ENCODE measurements around the gene CD33.

CD33 gene

DNA sequence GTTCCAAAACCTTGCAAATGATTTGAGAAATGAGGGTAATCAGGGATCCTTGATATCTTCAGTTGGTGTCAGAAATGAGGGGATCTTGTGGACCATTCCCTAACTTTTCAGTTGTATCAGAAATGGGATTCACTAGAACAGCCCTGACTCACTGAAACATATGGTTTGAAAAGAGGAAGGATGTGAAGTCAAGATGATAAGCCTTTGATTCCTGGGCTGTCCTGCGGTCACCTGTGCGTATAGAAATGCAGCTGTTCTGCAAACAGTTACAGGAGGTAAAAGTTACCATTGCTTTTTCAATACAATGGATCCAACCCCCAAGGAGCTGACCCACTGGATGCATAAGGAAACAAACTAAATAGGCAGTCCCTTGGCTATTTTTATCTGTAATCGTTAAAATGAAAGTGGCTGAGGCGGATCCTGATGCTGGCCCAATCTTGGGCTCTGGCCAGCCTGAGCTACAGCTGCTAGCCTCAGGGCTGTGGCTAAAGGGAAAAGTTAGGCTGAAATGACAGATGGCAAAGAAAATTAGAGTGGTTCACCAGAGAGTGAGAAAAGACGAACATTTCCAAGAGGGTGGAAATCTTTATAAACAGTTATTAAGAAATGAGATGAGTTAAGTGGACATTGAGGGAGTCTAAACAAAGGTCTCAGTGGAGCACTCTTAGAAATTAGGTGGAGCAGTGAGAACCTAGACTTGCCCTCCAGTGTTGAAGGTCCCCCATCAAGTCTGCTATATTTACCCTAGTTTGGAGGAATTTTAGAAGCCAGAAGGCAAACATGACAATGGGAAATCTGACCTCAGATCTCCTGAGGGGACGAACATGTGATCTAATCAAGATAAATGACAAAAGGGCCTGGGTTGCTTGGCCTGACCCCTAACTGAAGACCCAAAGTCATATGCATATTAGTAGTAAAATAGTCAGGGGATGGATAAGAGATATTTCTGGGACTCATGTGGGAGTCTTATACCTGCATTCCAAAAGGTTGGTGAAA is 33.6 kb downstream of the CD33 start:
- DNase-seq (ENCODE audit: low spot score): no peak

DNA sequence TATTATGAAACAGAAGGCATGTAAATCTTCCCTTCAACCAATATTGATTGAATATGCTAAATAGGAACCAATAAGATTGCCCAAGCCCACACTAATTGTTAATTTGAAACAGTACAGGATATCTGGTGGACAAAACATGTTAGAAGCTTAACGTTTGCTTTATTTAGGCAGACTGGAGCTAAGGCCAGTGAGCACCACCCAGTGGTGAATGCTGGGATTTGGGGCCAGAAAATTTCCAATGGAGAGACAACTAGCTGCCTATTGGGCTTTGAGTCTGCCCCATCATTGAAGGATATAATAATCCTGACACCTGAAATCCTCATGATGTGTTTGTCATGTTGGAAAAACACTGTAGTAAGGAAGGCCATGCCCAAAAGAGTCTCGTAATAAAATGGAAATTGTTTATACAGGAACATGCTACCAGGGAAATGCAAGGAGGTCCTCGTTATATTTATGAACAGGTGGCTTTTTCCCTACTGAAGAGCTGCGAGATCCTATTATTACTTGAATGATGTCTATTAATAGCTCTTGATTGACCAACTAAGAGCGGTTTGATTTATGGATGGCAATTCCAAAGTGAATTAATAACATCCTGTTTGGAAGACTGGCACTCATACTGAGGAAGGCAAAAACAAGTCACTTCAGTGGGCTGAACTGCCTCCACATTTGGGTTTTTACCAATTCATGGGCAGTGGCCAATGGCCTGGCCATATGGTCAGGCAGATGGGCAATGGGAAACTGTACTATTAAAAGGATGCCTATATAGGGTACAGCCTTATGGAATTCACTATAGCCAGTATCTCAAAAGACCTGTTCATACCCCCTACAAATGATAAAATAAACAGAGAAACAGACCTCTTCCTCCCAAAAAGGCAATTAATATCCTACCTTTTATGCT is 34.7 kb downstream of the CD33 start:
- DNase-seq (ENCODE audit: low spot score): peak; percentile 29

DNA sequence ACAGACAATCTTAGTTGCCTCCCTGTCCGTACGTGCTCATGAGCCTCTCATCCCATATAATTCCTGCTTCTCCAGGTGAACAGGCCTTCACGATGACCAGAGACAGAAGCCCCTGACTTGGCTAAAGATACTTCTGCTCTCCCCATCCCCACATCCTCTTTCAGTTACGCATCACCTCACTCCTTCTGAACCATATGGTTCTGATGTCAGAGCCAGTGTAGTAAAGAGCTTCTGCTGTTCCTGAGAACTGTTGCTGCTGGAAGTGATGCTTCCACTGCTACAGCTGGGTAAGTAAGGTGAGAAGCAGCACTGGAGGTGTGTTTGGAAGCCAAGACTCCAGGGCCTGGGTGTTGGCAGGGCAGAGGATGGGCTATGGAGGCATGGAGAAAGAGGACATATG is 38.9 kb downstream of the CD33 start:
- DNase-seq (ENCODE audit: low spot score): no peak

DNA sequence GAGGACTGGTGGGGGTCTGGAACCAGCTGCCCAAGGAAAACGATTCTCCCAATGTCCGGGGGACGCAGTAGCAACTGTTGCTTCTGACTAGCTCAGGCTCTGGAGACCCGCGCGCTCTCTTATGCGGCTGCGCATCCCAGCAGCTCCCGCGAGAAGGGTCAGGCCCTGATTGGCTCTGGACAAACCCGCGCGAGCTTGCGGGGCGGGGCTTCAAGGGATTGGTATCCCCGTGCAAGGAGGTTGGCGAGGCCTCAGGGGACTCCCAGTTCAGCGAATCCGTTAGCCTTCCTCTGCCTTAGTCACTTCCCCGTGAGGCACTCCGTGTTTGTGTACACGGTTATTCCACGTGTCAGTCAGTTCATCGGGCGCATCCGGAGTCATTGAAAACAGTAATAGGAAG is 46.2 kb downstream of the CD33 start:
- DNase-seq (ENCODE audit: low spot score): no peak

DNA sequence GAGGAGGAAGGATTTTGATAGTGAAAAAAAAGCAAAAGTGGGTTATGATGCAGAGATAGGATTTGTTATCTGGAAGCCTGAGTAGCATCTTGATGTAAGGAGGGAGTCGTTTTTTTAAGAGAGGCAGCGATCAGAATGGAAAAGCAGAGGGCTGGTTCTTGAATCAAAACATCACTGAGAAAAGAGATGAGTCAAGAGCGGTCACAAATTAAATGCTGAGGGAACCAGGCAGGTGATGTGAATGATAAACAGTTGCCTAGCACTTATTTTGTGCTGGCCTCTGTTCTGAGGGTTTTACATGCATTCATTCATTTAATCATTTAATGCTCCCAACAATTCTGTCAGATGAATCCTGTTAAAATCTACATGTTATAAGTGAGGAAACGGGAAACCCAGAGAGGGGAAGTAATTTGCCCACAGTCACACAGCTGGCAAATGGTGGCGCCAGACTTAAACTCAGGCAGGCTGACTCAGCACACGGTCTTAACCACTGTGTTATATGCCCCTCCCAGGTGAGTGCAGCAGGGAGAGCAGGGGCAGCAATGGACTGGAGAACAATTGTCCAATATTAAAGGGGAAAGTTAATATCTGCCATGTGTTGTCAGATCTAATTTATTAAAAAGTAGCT is 47.4 kb downstream of the CD33 start:
- DNase-seq (ENCODE audit: low spot score): no peak

DNA sequence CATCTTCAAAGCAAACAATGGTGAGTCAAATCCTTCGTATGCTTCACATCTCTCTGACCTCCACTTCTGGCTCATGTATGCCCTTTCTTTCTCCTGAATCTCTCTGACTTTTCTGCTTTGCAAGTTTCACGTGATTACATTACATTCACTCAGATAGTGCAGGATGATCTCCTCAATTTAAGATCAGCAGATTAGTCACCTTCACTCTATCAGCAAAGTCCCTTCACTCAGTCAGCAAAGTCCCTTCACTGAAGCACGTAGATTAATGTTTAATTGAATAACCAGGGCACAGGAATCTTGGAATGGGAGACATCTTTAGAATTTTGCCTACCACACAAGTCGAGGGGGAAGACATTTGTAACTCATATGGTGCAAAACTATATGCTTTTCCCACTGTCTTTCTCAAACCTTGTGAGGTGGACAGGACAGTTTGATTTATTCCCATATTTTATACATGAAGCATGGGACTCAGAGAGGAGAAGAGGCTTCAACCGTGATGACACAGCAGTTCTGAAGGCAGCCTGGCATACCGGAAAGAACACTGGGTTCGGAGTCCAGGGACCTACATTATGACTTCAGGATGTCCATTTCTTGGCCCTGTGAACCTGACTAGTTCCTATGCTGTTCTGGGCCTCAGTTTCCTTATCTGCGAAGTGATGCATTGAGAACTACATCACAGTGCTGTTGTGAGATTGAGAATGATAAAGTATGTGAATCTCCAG is 49.3 kb downstream of the CD33 start:
- DNase-seq (ENCODE audit: low spot score): no peak

DNA sequence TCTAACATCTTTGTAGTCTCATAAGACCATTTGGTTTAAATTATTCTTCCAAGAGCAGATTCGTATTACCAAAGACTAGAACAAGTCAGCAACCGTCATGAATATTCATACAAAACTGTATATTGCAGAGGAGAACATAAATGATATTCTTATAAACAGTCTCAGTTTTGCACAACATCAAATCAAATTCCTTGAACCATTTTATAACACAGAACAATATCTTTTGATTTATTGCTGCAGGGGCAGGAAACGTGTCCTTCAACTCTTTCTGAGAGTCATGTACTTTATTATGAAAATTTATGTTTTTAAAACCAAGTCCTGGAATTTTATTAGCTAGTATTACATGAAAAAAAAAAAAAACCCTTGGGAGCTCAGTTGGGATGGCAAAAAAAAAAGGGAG is 52.2 kb downstream of the CD33 start:
- DNase-seq (ENCODE audit: low spot score): no peak

DNA sequence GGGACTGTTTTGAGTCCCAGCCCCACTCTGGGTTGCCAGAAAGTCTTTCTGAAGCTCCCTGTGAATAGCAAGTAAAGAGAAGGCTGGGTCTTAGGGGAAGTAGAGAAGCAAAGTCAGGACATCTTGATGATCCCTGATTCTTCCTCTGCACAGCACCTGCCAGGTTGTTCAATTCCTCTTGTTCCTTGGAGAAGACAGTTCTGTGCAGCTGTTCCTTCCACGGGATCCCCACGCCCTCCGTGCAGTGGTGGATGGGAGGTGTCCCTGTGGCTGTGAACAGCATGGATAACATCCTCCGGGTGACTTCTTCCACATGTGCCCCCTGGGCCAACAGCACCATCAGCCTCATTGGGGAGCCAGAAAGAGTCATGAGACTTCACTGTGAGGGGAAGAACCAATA is 57.5 kb downstream of the CD33 start:
- DNase-seq (ENCODE audit: low spot score): no peak

DNA sequence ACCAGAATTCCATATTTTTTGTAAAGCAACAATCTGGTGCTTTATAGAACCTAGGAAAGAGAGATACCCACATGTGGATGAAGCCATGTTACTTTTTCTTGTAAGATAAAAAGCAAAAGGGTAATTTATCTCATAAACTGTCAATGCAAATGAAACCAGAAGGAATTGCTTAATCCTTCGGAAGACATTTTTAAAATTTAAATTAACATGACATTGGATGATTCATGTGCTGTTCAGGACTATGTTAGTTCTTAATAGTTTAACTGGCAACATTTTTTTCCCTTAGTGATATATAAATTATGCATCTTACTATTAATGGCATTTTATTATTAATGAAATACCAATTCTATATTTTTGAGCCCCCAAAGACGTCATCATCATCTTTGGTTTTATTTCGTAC is 60.8 kb downstream of the CD33 start:
- DNase-seq (ENCODE audit: low spot score): no peak
